Adrenal gland (tissue), 12 donors: Measurements from ENCODE around the gene KMT5B. TPM values are rescaled to one million over a fixed set of nuclear protein-coding genes. Genes with fewer than 3 reads are reported as not detected.

Experiments
- DNase-seq, 7 donors: peaks; one replicate each; pipeline ENCODE4 v3.0.0-alpha.2; 2019 to 2020
- H3K27ac ChIP-seq, 5 donors: fragments of 200-600 bp; sonication (generic) in 4 of 5; 1 replicate in 3 of 5; 2 replicates in 2 of 5; pipeline versions ENCODE4 v1.5.1 to v1.8.0; 2016 to 2020; ENCODE audit warnings: mild to moderate bottlenecking in 1 of 5
- H3K27me3 ChIP-seq: fragments of 200-600 bp; 2 replicates; pipeline ENCODE4 v1.8.0; 2021
- H3K36me3 ChIP-seq, 2 donors: fragments of 200-600 bp; replicated peaks in 1 of 2; 1 replicate in 1 of 2; 2 replicates in 1 of 2; pipeline versions ENCODE4 v1.5.1 to v1.8.0; 2018 to 2022
- H3K4me1 ChIP-seq, 2 donors: fragments of 200-600 bp; replicated peaks in 1 of 2; 1 replicate in 1 of 2; 2 replicates in 1 of 2; pipeline versions ENCODE4 v1.5.1 to v1.8.0; 2018 to 2021
- H3K4me3 ChIP-seq, 4 donors: fragments of 200-600 bp; sonication (generic) in 3 of 4; one replicate each; pipeline ENCODE4 v1.5.1; 2016 to 2018
- H3K9me3 ChIP-seq, 3 donors: fragments of 200-600 bp; sonication (generic) in 1 of 3; replicated peaks in 1 of 3; 1 replicate in 2 of 3; 2 replicates in 1 of 3; pipeline versions ENCODE4 v1.5.1 to v1.8.0; 2016 to 2021
- CTCF ChIP-seq, 6 experiments: fragments of 450-650 bp in 4 of 6; fragments of 200-600 bp in 2 of 6; sonication (generic) in 1 of 6; IDR thresholded peaks; 1 replicate in 5 of 6; 2 replicates in 1 of 6; pipeline versions ENCODE4 v1.5.1 to v1.8.0; 2016 to 2021; ENCODE audit warnings: antibody characterized with exemption in 6 of 6, mild to moderate bottlenecking in 2 of 6, moderate library complexity in 1 of 6
- POLR2A ChIP-seq, 2 donors: fragments of 450-650 bp; IDR thresholded peaks; one replicate each; pipeline ENCODE4 v1.6.1; 2017; ENCODE audit warnings: antibody characterized with exemption in 2 of 2, mild to moderate bottlenecking in 2 of 2, moderate library complexity in 1 of 2
- WGBS, 4 donors: extraction: QIAGEN DNeasy Blood & Tissue Kit in 2 of 4; methylation state at CpG; one replicate each; pipeline versions ENCODE4 v1.1.5 to v1.1.7; 2013 to 2017; 5-methylcytosine and 5-hydroxymethylcytosine counted together
- intact Hi-C, 2 donors: fragments of 100-400 bp; cut with DNase I; formaldehyde crosslinking; loops; one replicate each; pipeline versions ENCODE4 v1.14.1 to v1.15.0; 2022 to 2023
- polyA plus RNA-seq, 3 donors: library from polyadenylated mRNA; stranded (reverse); fragments of 200-250 nt in 2 of 3; fragments of 350-450 nt in 1 of 3; fragmentation: Illumina TruSeq in 1 of 3; extraction: RNeasy Lipid Tissue Mini Kit (QIAGEN cat#74804) in 1 of 3; gene quantifications; one replicate each; pipeline ENCODE4 v1.2.3, GENCODE V29; 2013 to 2014
- total RNA-seq, 9 donors: library from RNA; depleted of rRNA in 4 of 9; stranded (reverse); fragments of >200 nt in 4 of 9; fragments of 120-200 nt in 1 of 9; fragmentation: NEBNext Ultra II Directional in 1 of 9; extraction: Animal tissue kit (Norgen Biotek cat#: 25700) in 1 of 9; gene quantifications; one replicate each; pipeline versions ENCODE4 v1.1.0 to v1.2.4, GENCODE V29; 2013 to 2023
- donor health status: healthy with polysubstance abuse.
- donor health status: Bipolar disorder and iron deficiency.
- donor health status: DM: yes; HTN: yes; CAD: no.
- donor health status: DM: no; HTN: no; CAD: no.
- donor health status: DM: no; HTN: no; CAD: no.
- donor health status: DM: yes; HTN: yes; CAD: no.

Gene KMT5B
- total and polyA plus RNA-seq, 12 donors: 22.6 to 121 (median 36.9) TPM

DNA sequence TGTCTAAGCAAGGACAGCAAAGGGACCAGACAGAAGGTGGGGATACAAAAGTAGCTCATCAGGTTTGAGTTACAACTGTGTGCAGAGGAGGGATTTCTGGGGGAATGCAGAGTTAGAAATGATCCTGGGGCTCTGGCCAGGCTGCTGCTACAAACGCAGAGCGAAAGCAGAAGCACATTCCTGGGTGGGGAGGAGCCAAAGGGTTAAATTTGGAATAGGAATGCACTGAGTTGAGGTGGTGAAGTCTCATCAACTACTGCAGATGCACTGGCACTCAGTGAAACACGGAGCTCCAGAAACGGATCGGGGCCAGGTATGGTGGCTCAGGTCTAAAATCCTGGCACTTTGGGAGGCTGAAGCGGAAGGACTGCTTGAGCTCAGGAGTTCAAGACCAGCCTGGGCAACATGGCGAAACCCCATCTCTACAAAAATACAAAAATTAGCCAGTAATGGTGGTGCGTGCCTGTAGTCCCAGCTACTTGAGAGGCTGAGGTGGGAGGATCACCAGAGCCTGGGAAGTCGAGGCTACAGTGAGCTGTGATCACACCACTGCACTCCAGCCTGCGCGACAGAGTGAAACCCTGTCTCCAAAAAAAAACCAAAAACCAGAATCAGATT is 95.1 kb downstream of the KMT5B start:
- peak in 2 of 7 donors; percentile 6 to 20 for DNase-seq

DNA sequence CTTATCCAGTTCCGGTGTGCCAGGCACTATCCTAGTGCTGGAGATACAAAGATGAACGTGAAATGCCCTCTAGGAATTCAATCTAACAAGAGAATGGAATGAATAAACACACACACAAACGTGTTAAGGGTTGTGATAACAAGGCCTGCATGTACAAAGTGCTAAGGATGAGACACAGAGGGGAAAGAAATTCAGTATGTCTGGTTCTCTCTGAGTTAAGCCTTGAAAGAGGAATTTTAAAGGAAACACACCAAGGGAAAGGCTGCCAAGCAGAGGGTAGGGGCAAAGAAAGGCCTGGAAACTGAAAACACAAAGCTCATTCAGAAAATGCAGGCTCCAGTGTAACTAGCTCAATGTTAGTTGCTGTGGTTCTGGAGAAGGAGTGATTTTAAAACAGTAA is 96.1 kb downstream of the KMT5B start:
- no peaks in the 10 kb centered on the region for H3K36me3 ChIP-seq
- H3K4me1 ChIP-seq: peaks cover 32 to 56% of the 10 kb centered on the region in 2 donors
- no peak overlapping the region for H3K4me3 ChIP-seq
- intact Hi-C loops: no loop called here
- H3K9me3 ChIP-seq: no peaks in the 10 kb centered on the region
- TF ChIP-seq CTCF (IDR thresholded peaks at IDR 0.05) (no peak), POLR2A (IDR thresholded peaks at IDR 0.05) (no peak)
- peak overlapping the region in 3 of 5 donors; percentile 0 to 39 (median 13) for H3K27ac ChIP-seq
- WGBS, 4 donors: 25 to 51% (median 47%) methylated on average over 3 of the region's 3 CpGs
- peak in 1 of 7 donors; percentile 5 for DNase-seq
- H3K27me3 ChIP-seq: no peaks in the 10 kb centered on the region

More for the DNA sequence above, 95.1 kb downstream of the KMT5B start:
- Histone ChIP-seq H3K4me1 (peaks cover 38 to 63% of the 10 kb centered on the region in 2 donors), H3K36me3 (no peaks in the 10 kb centered on the region), H3K4me3 (peak overlapping the region in 1 of 4 donors; percentile 29), H3K27me3 (no peaks in the 10 kb centered on the region), H3K27ac (peak overlapping the region in 4 of 5 donors; percentile 58 to 100 (median 100)), H3K9me3 (no peaks in the 10 kb centered on the region)
- 70 to 80% (median 76%) methylated on average over 11 of the region's 11 CpGs for WGBS, 4 donors
- no peak for TF ChIP-seq CTCF (IDR thresholded peaks at IDR 0.05)
- no peak for TF ChIP-seq POLR2A (IDR thresholded peaks at IDR 0.05)
- intact Hi-C loops: no loop called here

DNA sequence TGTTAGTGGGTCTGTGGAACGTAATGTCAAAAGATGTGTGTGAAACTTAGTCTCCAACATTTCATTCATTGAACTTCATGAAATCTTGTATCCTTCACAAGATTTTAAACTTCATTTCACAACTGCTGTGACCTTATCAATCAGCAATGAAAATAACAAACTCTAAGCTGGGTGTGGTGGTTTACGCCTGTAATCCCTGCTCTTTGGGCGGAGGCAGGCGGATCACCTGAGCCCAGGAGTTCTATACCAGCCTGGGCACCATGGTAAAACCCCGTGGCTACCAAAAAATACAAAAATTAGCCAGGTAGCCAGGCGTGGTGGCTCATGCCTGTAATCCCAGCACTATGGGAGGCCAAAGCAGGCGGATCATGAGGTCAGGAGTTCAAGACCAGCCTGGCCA is 97.0 kb downstream of the KMT5B start:
- peak in 4 of 7 donors; percentile 1 to 49 (median 16) for DNase-seq
- intact Hi-C loops: no loop called here

GRCh38 chr11:68115285-68115684 is 97.8 kb downstream of the KMT5B start:
- peaks cover 29 to 55% of the 10 kb centered on the region in 2 donors for H3K4me1 ChIP-seq
- no peaks in the 10 kb centered on the region for H3K36me3 ChIP-seq
- TF ChIP-seq CTCF (IDR thresholded peaks at IDR 0.05) (no peak), POLR2A (IDR thresholded peaks at IDR 0.05) (no peak)
- intact Hi-C loops: no loop called here
- no peaks in the 10 kb centered on the region for H3K27me3 ChIP-seq
- peak overlapping the region in 1 of 5 donors; percentile 54 for H3K27ac ChIP-seq
- DNase-seq: peak in 4 of 7 donors; percentile 6 to 39 (median 16)
- no peaks in the 10 kb centered on the region for H3K9me3 ChIP-seq
- no peak overlapping the region for H3K4me3 ChIP-seq
- 55 to 92% (median 68%) methylated on average over 1 of the region's 1 CpG for WGBS, 4 donors

More for the DNA sequence above, 97.0 kb downstream of the KMT5B start:
- no peaks in the 10 kb centered on the region for H3K27me3 ChIP-seq
- H3K27ac ChIP-seq: peak overlapping the region in 1 of 5 donors; percentile 7
- 81 to 91% (median 87%) methylated on average over 7 of the region's 7 CpGs for WGBS, 4 donors
- H3K9me3 ChIP-seq: no peaks in the 10 kb centered on the region
- no peak for TF ChIP-seq CTCF (IDR thresholded peaks at IDR 0.05)
- no peak for TF ChIP-seq POLR2A (IDR thresholded peaks at IDR 0.05)
- no peaks in the 10 kb centered on the region for H3K36me3 ChIP-seq
- H3K4me3 ChIP-seq: no peak overlapping the region
- peaks cover 29 to 52% of the 10 kb centered on the region in 2 donors for H3K4me1 ChIP-seq
